ENCODE results near the gene ADGRE2.
"Not testable (repeated sequence)": the region's sequence is repeated elsewhere in the genome, so short reads cannot be mapped to it uniquely, and the experiment has no call there.

ADGRE2 gene

DNA sequence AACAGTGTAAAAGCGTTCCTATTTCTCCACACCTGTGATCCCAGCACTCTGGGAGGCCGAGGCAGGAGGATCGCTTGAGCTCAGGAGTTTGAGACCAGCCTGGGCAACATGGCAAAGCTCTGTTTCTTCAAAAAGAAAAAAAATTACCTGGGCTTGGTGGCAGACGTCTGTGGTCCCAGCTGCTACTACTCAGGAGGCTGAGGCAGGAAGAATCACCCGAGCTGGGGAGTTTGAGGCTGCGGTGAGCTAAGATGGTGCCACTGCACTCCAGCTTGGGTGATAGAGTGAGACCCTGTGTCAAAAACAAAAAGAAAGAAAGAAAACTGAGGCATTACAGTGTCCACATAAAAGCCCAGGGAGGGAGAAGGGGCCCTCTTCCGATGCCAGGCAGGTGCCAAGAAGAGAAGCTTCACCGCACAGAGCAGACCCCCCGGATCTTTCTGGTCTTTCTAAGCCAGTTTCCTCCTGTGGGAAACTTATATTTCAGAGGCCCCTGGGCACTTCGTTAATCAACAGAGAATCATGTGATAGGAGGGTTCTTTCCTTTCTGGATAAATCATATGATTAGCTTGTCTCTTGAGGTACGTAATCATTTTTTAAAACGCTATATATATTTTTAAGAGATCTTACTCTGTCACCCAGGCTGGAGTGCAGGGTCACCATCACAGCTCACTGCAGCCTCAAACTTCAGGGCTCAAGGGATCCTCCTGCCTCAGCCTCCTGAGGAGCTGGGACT, at the start of gene ADGRE2:
Gene ADGRE2, minus strand, starts transcription at position 451 of the 736 bp plus-strand sequence. CDS start 1,804 bp downstream, outside the sequence.
- H3K9ac ChIP-seq (ENCODE audit: low read length); H3K4me1 ChIP-seq (ENCODE audit: low read length); H3K79me2 ChIP-seq (ENCODE audit: low read length); H3K27ac ChIP-seq (ENCODE audit: low read length); H3K27me3 ChIP-seq (ENCODE audit: low read depth, low read length); H3K36me3 ChIP-seq (replicated peaks; ENCODE audit: low read depth, low read length); H3K9me3 ChIP-seq (ENCODE audit: insufficient read depth, low read length); H3K4me3 ChIP-seq (ENCODE audit: low read length); H3K4me2 ChIP-seq (ENCODE audit: low read length); H2AFZ ChIP-seq (ENCODE audit: low read depth, low read length); H4K20me1 ChIP-seq (ENCODE audit: insufficient read depth, low read length): not testable (repeated sequence)

DNA sequence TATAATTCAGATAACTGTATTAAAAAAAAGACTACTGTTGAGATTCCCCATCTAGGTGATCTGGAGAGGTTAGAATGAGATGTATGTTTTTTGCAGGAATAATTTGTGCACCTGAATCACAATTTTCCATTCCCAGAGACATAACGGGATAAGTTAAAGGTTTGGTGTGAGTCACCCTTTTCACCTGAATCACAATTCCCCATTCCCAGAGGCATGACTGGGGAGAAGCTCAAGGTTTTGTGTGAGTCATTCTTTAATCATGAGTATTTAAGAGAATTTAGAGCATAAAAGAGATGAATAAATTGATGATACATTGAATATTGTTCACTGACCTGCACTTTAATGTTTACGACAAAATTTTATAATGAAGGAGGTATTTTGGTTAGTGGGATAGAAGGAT, 47.6 kb upstream of the ADGRE2 start:
- peaks cover 42% of the 10 kb centered on the region for H3K27me3 ChIP-seq (ENCODE audit: low read depth, low read length)
- H3K9me3 ChIP-seq (ENCODE audit: insufficient read depth, low read length) = no peaks in the 10 kb centered on the region
- no peak overlapping the region for H3K27ac ChIP-seq (ENCODE audit: low read length)
- no peak for TF ChIP-seq EZH2phosphoT487 (IDR thresholded peaks at IDR 0.05; ENCODE audit: low read depth)
- TF ChIP-seq, protein P1, sequence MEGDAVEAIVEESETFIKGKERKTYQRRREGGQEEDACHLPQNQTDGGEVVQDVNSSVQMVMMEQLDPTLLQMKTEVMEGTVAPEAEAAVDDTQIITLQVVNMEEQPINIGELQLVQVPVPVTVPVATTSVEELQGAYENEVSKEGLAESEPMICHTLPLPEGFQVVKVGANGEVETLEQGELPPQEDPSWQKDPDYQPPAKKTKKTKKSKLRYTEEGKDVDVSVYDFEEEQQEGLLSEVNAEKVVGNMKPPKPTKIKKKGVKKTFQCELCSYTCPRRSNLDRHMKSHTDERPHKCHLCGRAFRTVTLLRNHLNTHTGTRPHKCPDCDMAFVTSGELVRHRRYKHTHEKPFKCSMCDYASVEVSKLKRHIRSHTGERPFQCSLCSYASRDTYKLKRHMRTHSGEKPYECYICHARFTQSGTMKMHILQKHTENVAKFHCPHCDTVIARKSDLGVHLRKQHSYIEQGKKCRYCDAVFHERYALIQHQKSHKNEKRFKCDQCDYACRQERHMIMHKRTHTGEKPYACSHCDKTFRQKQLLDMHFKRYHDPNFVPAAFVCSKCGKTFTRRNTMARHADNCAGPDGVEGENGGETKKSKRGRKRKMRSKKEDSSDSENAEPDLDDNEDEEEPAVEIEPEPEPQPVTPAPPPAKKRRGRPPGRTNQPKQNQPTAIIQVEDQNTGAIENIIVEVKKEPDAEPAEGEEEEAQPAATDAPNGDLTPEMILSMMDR (IDR thresholded peaks at IDR 0.05; ENCODE audit: low read depth, low read length) = no peak
- H3K4me3 ChIP-seq (ENCODE audit: low read length) = no peak overlapping the region
- H3K9ac ChIP-seq (ENCODE audit: low read length) = no peak overlapping the region
- H3K4me1 ChIP-seq (ENCODE audit: low read length) = no peaks in the 10 kb centered on the region
- no peaks in the 10 kb centered on the region for H3K79me2 ChIP-seq (ENCODE audit: low read length)
- H4K20me1 ChIP-seq (ENCODE audit: insufficient read depth, low read length) = no peaks in the 10 kb centered on the region
- no peak overlapping the region for H3K4me2 ChIP-seq (ENCODE audit: low read length)
- no peak overlapping the region for H2AFZ ChIP-seq (ENCODE audit: low read depth, low read length)
- no peaks in the 10 kb centered on the region for H3K36me3 ChIP-seq (replicated peaks; ENCODE audit: low read depth, low read length)

DNA sequence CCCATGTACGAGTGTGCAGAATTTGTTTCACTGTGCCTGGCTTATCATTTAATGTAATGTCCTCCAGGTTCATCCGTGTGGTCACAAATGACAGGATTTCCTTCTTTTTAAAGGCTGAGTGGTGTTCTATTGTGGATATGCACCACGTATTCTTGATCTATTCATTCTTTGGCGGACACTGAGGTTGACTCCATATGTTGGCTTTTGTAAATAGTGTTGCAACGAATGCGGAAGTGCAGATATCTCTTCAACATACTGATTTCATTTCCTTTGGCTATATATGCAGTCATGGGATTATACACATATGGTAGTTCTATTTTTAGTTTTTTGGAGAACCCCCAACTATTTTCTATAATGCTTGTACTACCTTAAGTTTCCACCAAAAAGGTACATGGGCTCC, 43.6 kb upstream of the ADGRE2 start:
- Histone ChIP-seq H3K4me2 (ENCODE audit: low read length) (no peak overlapping the region), H4K20me1 (ENCODE audit: insufficient read depth, low read length) (no peaks in the 10 kb centered on the region), H3K9me3 (ENCODE audit: insufficient read depth, low read length) (no peaks in the 10 kb centered on the region), H3K79me2 (ENCODE audit: low read length) (no peaks in the 10 kb centered on the region), H2AFZ (ENCODE audit: low read depth, low read length) (no peak overlapping the region), H3K9ac (ENCODE audit: low read length) (no peak overlapping the region), H3K36me3 (replicated peaks; ENCODE audit: low read depth, low read length) (no peaks in the 10 kb centered on the region), H3K4me1 (ENCODE audit: low read length) (no peaks in the 10 kb centered on the region), H3K27ac (ENCODE audit: low read length) (no peak overlapping the region), H3K27me3 (ENCODE audit: low read depth, low read length) (peaks cover 27% of the 10 kb centered on the region), H3K4me3 (ENCODE audit: low read length) (no peak overlapping the region)
- no peak for TF ChIP-seq EZH2phosphoT487 (IDR thresholded peaks at IDR 0.05; ENCODE audit: low read depth)
- TF ChIP-seq, protein P1 (IDR thresholded peaks at IDR 0.05; ENCODE audit: low read depth, low read length) = no peak

DNA sequence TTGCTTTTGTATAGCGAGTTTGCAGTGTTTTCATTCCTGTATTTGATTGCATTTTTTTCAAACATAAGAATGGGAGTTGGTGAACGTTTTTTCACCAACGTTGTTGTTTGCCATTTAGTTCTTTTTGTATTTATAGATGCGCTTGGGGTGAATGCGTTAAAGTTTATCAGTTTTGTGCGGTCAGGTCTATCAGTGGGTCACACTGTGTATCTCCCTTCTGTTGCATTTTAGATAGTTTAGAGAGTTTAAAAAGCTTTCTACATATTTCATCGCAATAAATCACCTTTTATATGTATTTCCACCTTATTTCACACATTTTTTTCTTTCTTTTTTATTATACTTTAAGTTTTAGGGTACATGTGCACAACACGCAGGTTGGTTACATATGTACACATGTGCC, 40.2 kb upstream of the ADGRE2 start:
- Histone ChIP-seq H2AFZ (ENCODE audit: low read depth, low read length) (no peak overlapping the region), H3K9ac (ENCODE audit: low read length) (no peak overlapping the region), H3K4me2 (ENCODE audit: low read length) (no peak overlapping the region), H3K79me2 (ENCODE audit: low read length) (no peaks in the 10 kb centered on the region), H3K27me3 (ENCODE audit: low read depth, low read length) (peaks cover 2% of the 10 kb centered on the region; the same call in 1 of the 2 replicates), H3K27ac (ENCODE audit: low read length) (no peak overlapping the region), H3K4me1 (ENCODE audit: low read length) (no peaks in the 10 kb centered on the region), H3K4me3 (ENCODE audit: low read length) (no peak overlapping the region), H3K36me3 (replicated peaks; ENCODE audit: low read depth, low read length) (no peaks in the 10 kb centered on the region), H4K20me1 (ENCODE audit: insufficient read depth, low read length) (no peaks in the 10 kb centered on the region), H3K9me3 (ENCODE audit: insufficient read depth, low read length) (no peaks in the 10 kb centered on the region)
- no peak for TF ChIP-seq EZH2phosphoT487 (IDR thresholded peaks at IDR 0.05; ENCODE audit: low read depth)
- TF ChIP-seq, protein P1 (IDR thresholded peaks at IDR 0.05; ENCODE audit: low read depth, low read length) = no peak
